Spleen (tissue), 11 donors: ENCODE measurements around the gene ESYT2. TPM values are rescaled to one million over a fixed set of nuclear protein-coding genes. Genes with fewer than 3 reads are reported as not detected.
"Not testable (repeated sequence)": the region's sequence is repeated elsewhere in the genome, so short reads cannot be mapped to it uniquely, and the experiment has no call there.

Source experiments
- DNase-seq: peaks from one replicate; pipeline ENCODE4 v3.0.0-alpha.2; 2020
- H3K27ac ChIP-seq, 8 donors: fragments of 200-600 bp; sonication (generic) in 7 of 8; 1 replicate in 4 of 8; 2 replicates in 4 of 8; pipeline versions ENCODE4 v1.5.0 to v1.8.0; 2016 to 2021; ENCODE audit warnings: inconsistent platforms in 4 of 8, mild to moderate bottlenecking in 4 of 8, moderate library complexity in 1 of 8
- H3K27me3 ChIP-seq, 7 donors: fragments of 200-600 bp; sonication (generic) in 6 of 7; replicated peaks in 1 of 7; 1 replicate in 4 of 7; 2 replicates in 3 of 7; pipeline versions ENCODE4 v1.5.0 to v1.8.0; 2016 to 2021; ENCODE audit warnings: inconsistent platforms in 3 of 7, mild to moderate bottlenecking in 1 of 7
- H3K36me3 ChIP-seq, 6 donors: fragments of 200-600 bp; sonication (generic) in 5 of 6; 1 replicate in 4 of 6; 2 replicates in 2 of 6; pipeline versions ENCODE4 v1.5.0 to v1.8.0; 2016 to 2021; ENCODE audit warnings: inconsistent platforms in 2 of 6
- H3K4me1 ChIP-seq, 6 donors: fragments of 200-600 bp; sonication (generic) in 5 of 6; 1 replicate in 3 of 6; 2 replicates in 3 of 6; pipeline versions ENCODE4 v1.5.0 to v1.8.0; 2016 to 2021; ENCODE audit warnings: inconsistent platforms in 3 of 6
- H3K4me3 ChIP-seq, 8 donors: fragments of 200-600 bp; sonication (generic) in 7 of 8; 1 replicate in 4 of 8; 2 replicates in 4 of 8; pipeline versions ENCODE4 v1.5.0 to v1.8.0; 2016 to 2021; ENCODE audit warnings: inconsistent platforms in 4 of 8, mild to moderate bottlenecking in 4 of 8, moderate library complexity in 2 of 8
- H3K9me3 ChIP-seq, 8 donors: fragments of 200-600 bp; sonication (generic) in 7 of 8; 1 replicate in 4 of 8; 2 replicates in 4 of 8; pipeline versions ENCODE4 v1.5.0 to v1.8.0; 2016 to 2021; ENCODE audit warnings: inconsistent platforms in 4 of 8
- POLR2A ChIP-seq, 3 donors: fragments of 450-650 bp; IDR thresholded peaks; one replicate each; pipeline ENCODE4 v1.5.1; 2017; ENCODE audit warnings: antibody characterized with exemption in 3 of 3, mild to moderate bottlenecking in 1 of 3
- POLR2AphosphoS5 ChIP-seq, 3 donors: sonication (generic); formaldehyde crosslinking; IDR thresholded peaks; one replicate each; pipeline ENCODE4 v1.5.1; 2017; ENCODE audit warnings: antibody characterized with exemption in 3 of 3
- WGBS, 5 donors: extraction: QIAGEN DNeasy Blood & Tissue Kit in 3 of 5; methylation state at CpG; one replicate each; pipeline versions ENCODE4 v1.1.5 to v1.1.7; 2013 to 2018; 5-methylcytosine and 5-hydroxymethylcytosine counted together
- intact Hi-C: fragments of 100-400 bp; cut with DNase I; formaldehyde crosslinking; loops from one replicate; pipeline ENCODE4 v1.15.0; 2023; ENCODE audit warnings: low total_unique reads
- polyA plus RNA-seq, 3 donors: library from polyadenylated mRNA; stranded (reverse); fragments of 200-250 nt; gene quantifications; one replicate each; pipeline ENCODE4 v1.2.1, GENCODE V29; 2013
- total RNA-seq, 7 donors: library from RNA; depleted of rRNA in 3 of 7; stranded (reverse); fragments of >200 nt in 3 of 7; fragmentation: NEBNext Ultra II Directional in 4 of 7; extraction: Animal tissue kit (Norgen Biotek cat#: 25700) in 4 of 7; gene quantifications; one replicate each; pipeline versions ENCODE4 v1.1.0 to v1.2.1, GENCODE V29; 2016 to 2021
- TF ChIP-seq, protein P1 (sequence below), 11 experiments: fragments of 200-600 bp in 7 of 11; fragments of 450-650 bp in 4 of 11; sonication (generic) in 4 of 11; IDR thresholded peaks in 8 of 11; conservative IDR thresholded peaks in 3 of 11; 1 replicate in 7 of 11; 2 replicates in 4 of 11; pipeline versions ENCODE4 v1.4.0 to v1.8.0; 2016 to 2021; ENCODE audit warnings: antibody characterized with exemption in 11 of 11, inconsistent platforms in 4 of 11, mild to moderate bottlenecking in 1 of 11
- donor health status: healthy with polysubstance abuse.
- donor health status: DM: no; HTN: no; CAD: no; lungs with moderate emphysema.
- donor health status: DM: no; HTN: no; CAD: no.
- donor health status: Bipolar disorder and iron deficiency.
- donor health status: healthy.
- donor health status: DM: no; HTN: no; CAD: no.
- donor health status: DM: yes; HTN: yes; CAD: no.

Gene ESYT2
- total and polyA plus RNA-seq, 10 donors, result 6.6 to 61.0 (median 45.9) TPM

DNA sequence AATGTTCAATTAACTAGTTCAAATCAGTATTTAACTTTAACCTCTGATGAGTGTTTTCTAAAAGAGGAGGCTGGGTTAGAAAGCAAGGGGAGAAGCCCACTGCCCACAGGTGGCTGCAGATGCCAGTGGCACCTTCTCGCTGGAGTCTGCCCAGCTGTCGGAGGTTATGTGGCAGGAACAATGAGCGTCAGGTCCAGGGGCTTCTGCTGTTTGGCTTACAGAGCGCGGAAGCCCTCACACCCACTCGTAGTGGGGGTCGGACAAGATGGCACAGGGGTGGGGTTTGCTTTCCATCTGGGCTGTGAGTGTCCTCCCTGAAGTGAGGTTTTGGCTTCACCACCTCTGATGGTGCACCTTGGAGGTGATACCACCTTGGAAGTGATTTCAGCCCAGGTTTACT lies 35.5 kb upstream of the ESYT2 start:
- TF ChIP-seq POLR2AphosphoS5 (IDR thresholded peaks at IDR 0.05) (no peak), POLR2A (IDR thresholded peaks at IDR 0.05) (no peak)
- TF ChIP-seq, protein P1, sequence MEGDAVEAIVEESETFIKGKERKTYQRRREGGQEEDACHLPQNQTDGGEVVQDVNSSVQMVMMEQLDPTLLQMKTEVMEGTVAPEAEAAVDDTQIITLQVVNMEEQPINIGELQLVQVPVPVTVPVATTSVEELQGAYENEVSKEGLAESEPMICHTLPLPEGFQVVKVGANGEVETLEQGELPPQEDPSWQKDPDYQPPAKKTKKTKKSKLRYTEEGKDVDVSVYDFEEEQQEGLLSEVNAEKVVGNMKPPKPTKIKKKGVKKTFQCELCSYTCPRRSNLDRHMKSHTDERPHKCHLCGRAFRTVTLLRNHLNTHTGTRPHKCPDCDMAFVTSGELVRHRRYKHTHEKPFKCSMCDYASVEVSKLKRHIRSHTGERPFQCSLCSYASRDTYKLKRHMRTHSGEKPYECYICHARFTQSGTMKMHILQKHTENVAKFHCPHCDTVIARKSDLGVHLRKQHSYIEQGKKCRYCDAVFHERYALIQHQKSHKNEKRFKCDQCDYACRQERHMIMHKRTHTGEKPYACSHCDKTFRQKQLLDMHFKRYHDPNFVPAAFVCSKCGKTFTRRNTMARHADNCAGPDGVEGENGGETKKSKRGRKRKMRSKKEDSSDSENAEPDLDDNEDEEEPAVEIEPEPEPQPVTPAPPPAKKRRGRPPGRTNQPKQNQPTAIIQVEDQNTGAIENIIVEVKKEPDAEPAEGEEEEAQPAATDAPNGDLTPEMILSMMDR (IDR thresholded peaks at IDR 0.05 in 8 of 11, conservative IDR thresholded peaks at IDR 0.05 in 3 of 11), result no peak
- 78 to 95% (median 92%) methylated on average over 7 of the region's 7 CpGs for WGBS, 5 donors
- intact Hi-C loops, result no loop called here
- Histone ChIP-seq H3K4me3 (no peak overlapping the region), H3K9me3 (no peaks in the 10 kb centered on the region), H3K36me3 (peaks cover 0 to 1% (median 0%) of the 10 kb centered on the region in 6 donors), H3K27me3 (no peaks in the 10 kb centered on the region), H3K27ac (peak overlapping the region; percentile 21 to 87 (median 80)), H3K4me1 (peaks cover 7 to 39% (median 12%) of the 10 kb centered on the region in 6 donors)
- DNase-seq, result no peak

DNA sequence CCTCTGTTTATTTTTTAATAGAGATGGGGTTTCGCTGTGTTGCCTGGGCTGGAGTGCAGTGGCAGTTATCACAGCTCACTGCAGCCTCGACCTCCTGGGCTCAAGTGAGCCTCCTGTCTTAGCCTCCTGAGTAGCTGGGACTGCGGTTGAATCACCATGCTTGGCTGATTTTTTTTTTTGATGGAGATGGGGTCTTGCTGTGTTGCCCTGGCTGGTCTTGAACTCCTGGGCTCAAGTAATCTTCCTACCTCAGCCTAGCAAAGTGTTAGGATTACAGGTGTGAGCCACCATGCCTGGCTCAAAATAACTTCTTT lies 35.2 kb upstream of the ESYT2 start:
- Histone ChIP-seq H3K4me1 (peaks cover 7 to 43% (median 14%) of the 10 kb centered on the region in 6 donors), H3K27ac (peak overlapping the region; percentile 21 to 87 (median 80)), H3K27me3 (no peaks in the 10 kb centered on the region), H3K36me3 (no peaks in the 10 kb centered on the region), H3K9me3 (no peaks in the 10 kb centered on the region), H3K4me3 (peak overlapping the region in 5 of 8 donors; percentile 10 to 73 (median 43))
- TF ChIP-seq, protein P1 (IDR thresholded peaks at IDR 0.05 in 8 of 11, conservative IDR thresholded peaks at IDR 0.05 in 3 of 11), result no peak
- no peak for TF ChIP-seq POLR2A (IDR thresholded peaks at IDR 0.05)
- no peak for TF ChIP-seq POLR2AphosphoS5 (IDR thresholded peaks at IDR 0.05)
- intact Hi-C loops, result no loop called here
- 81 to 93% (median 86%) methylated on average over 3 of the region's 3 CpGs for WGBS, 5 donors
- no peak for DNase-seq

DNA sequence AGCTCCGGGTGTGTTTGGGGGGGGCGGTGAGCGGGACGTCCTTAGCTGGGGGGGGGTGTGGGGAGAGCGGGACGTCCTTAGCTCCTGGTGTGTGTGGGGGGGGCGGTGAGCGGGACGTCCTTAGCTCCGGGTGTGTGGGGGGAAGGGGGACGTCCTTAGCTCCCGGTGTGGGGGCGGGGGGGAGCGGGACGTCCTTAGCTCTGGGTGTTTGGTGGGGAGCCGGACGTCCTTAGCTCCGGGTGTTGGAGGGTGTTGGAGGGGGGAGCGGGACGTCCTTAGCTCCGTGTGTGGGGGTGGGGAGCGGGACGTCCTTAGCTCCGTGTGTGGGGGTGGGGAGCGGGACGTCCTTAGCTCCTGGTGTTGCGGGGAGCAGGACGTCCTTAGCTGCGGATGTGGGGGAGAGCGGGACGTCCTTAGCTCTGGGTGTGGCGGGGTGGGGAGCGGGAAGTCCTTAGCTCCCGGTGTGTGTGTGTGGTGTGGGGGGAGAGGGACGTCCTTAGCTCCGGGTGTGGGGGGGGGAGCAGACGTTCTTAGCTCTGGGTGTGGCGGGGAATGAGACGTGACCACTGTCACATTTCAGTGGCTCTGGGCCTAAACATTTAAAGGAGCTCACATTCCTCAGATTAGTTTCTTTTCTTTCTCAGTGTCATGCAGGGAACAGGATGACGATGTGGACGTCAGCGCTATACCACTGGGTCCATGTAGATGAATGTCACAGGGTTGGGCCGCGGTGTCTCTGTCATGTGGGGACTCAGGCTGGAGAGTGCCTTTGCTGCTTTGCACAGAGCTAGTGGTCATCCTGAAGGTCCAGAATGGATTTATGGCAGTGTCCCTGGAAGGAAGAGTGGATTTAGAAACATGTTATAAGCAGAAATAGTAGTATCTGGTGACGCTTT lies 34.5 kb upstream of the ESYT2 start:
- 4 to 15% (median 9%) methylated on average over 16 to 44 of the region's 45 CpGs for WGBS, 5 donors
- Histone ChIP-seq H3K27ac (peak overlapping the region; percentile 21 to 87 (median 80)), H3K36me3 (no peaks in the 10 kb centered on the region)

DNA sequence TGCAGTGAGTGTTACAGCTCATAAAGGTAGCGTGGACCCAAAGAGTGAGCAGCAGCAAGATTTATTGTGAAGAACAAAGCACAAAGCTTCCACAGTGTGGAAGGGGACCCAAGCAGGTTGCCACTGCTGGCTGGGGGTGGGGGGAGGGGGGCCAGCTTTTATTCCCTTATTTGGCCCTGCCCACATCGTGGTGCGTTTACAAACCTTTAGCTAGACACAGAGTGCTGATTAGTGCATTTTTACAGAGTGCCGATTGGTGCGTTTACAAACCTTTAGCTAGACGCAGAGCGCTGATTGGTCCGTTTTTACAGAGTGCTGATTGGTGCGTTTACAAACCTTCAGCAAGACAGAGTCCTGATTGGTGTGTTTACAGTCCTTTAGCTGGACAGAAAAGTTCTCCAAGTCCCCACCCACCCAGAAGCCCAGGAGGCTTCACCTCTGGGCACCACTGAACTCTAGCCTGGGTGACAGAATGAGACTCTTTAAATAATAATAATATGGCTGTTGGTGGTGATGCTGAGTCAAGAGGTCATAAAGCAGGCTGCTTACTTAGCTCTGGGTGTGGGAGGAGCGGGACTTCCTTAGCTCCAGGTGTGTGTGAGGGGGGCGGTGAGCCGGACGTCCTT lies 33.8 kb upstream of the ESYT2 start:
- H3K36me3 ChIP-seq, intact Hi-C loops, H3K27me3 ChIP-seq, H3K9me3 ChIP-seq, DNase-seq: not testable (repeated sequence)
- 66 to 96% (median 68%) methylated on average over 9 to 13 of the region's 13 CpGs for WGBS, 5 donors
- Histone ChIP-seq H3K4me1 (peaks cover 10 to 54% (median 21%) of the 10 kb centered on the region in 6 donors), H3K27ac (peak overlapping the region in 7 of 8 donors; percentile 67 to 87 (median 82)), H3K4me3 (peak overlapping the region in 6 of 8 donors; percentile 10 to 73 (median 42))

More for the DNA sequence above, 34.5 kb upstream of the ESYT2 start:
- Histone ChIP-seq H3K4me3 (peak overlapping the region; percentile 1 to 73 (median 33)), H3K27me3 (no peaks in the 10 kb centered on the region), H3K4me1 (peaks cover 7 to 49% (median 17%) of the 10 kb centered on the region in 6 donors), H3K9me3 (no peaks in the 10 kb centered on the region)
- TF ChIP-seq, protein P1 (IDR thresholded peaks at IDR 0.05 in 8 of 11, conservative IDR thresholded peaks at IDR 0.05 in 3 of 11), result no peak
- peak; percentile 49 to 65 (median 59) for TF ChIP-seq POLR2AphosphoS5 (IDR thresholded peaks at IDR 0.05)
- peak; percentile 84 for DNase-seq
- intact Hi-C loops, result no loop called here
